SK-N-SH (cell line): ENCODE measurements around the gene PRKCH.

ENCODE experiments used
- NFIC ChIP-seq: IDR thresholded peaks from 2 replicates; pipeline ENCODE4 v1.4.0; 2012; ENCODE audit warnings: borderline replicate concordance
- POLR2AphosphoS5 ChIP-seq: IDR thresholded peaks from 2 replicates; pipeline ENCODE4 v1.6.1; 2012; ENCODE audit warnings: low read depth, low read length

DNA sequence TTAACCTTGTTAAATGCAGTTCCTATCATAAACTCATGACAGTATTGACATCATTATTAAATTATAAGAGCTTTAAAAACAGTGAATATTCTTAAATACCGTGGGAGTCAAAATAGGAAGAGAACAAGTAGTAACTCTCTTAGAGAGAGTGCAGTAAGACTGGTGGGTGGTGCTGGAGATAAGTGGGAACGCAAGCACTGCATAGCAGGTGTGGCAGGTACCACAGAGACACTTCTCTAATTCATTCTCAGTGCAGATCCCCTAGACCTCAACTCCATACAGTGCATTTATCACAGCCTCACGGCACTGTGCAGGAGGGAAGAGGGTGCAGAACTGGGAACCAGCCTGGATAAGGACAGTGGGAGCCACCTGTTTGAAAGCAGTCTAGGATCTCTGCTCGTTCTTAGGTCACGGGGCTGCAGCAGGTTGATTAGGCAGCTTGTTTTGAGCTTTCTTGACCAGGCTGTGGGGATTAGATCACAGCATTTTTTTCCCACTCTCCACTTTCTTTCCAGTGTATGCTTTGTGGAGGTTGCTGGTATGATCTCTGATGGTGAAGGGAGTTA is 165.6 kb downstream of the PRKCH start:
- no peak for TF ChIP-seq POLR2AphosphoS5
- TF ChIP-seq NFIC: no peak
